Measurements from ENCODE around the gene HTRA3. TPM values are rescaled to one million over a fixed set of nuclear protein-coding genes. Genes with fewer than 3 reads are reported as not detected.

The HTRA3 gene
- total RNA-seq, 1 experiment from 2014 or later: not detected

GRCh38 chr4:8277356-8278008, 7.9 kb downstream of the HTRA3 start:
- no peaks in the 10 kb centered on the region for H3K27me3 ChIP-seq (ENCODE audit: low read length)
- no peaks in the 10 kb centered on the region for H3K36me3 ChIP-seq (ENCODE audit: insufficient read depth, low read length)
- no peak for DNase-seq
- H3K27ac ChIP-seq (ENCODE audit: low read length): no peak overlapping the region
- no peaks in the 10 kb centered on the region for H3K4me1 ChIP-seq (ENCODE audit: low read length)
- no peaks in the 10 kb centered on the region for H3K9me2 ChIP-seq (replicated peaks; ENCODE audit: insufficient read depth, low read length)
- H3K4me3 ChIP-seq (ENCODE audit: low read length): no peak overlapping the region
- H4K20me1 ChIP-seq (ENCODE audit: insufficient read depth, low read depth, low read length): no peaks in the 10 kb centered on the region
- H3K4me2 ChIP-seq (ENCODE audit: low read depth, low read length, poor library complexity, severe bottlenecking): no peak overlapping the region
- no peaks in the 10 kb centered on the region for H3K79me2 ChIP-seq (ENCODE audit: low read length)
- H3K9me3 ChIP-seq (ENCODE audit: low read length): no peaks in the 10 kb centered on the region
- no peak overlapping the region for H2AFZ ChIP-seq (ENCODE audit: low read length)
- no peak overlapping the region for H3K9ac ChIP-seq (ENCODE audit: low read length)

GRCh38 chr4:8278009-8278395, 8.4 kb downstream of the HTRA3 start:
- Histone ChIP-seq H3K4me3 (ENCODE audit: low read length) (no peak overlapping the region), H3K4me1 (ENCODE audit: low read length) (no peaks in the 10 kb centered on the region), H3K9ac (ENCODE audit: low read length) (no peak overlapping the region), H3K27ac (ENCODE audit: low read length) (no peak overlapping the region), H3K9me3 (ENCODE audit: low read length) (no peaks in the 10 kb centered on the region), H3K79me2 (ENCODE audit: low read length) (no peaks in the 10 kb centered on the region), H3K27me3 (ENCODE audit: low read length) (no peaks in the 10 kb centered on the region), H3K4me2 (ENCODE audit: low read depth, low read length, poor library complexity, severe bottlenecking) (no peak overlapping the region), H4K20me1 (ENCODE audit: insufficient read depth, low read depth, low read length) (no peaks in the 10 kb centered on the region), H3K9me2 (replicated peaks; ENCODE audit: insufficient read depth, low read length) (no peaks in the 10 kb centered on the region), H2AFZ (ENCODE audit: low read length) (no peak overlapping the region), H3K36me3 (ENCODE audit: insufficient read depth, low read length) (no peaks in the 10 kb centered on the region)
- no peak for DNase-seq

DNA sequence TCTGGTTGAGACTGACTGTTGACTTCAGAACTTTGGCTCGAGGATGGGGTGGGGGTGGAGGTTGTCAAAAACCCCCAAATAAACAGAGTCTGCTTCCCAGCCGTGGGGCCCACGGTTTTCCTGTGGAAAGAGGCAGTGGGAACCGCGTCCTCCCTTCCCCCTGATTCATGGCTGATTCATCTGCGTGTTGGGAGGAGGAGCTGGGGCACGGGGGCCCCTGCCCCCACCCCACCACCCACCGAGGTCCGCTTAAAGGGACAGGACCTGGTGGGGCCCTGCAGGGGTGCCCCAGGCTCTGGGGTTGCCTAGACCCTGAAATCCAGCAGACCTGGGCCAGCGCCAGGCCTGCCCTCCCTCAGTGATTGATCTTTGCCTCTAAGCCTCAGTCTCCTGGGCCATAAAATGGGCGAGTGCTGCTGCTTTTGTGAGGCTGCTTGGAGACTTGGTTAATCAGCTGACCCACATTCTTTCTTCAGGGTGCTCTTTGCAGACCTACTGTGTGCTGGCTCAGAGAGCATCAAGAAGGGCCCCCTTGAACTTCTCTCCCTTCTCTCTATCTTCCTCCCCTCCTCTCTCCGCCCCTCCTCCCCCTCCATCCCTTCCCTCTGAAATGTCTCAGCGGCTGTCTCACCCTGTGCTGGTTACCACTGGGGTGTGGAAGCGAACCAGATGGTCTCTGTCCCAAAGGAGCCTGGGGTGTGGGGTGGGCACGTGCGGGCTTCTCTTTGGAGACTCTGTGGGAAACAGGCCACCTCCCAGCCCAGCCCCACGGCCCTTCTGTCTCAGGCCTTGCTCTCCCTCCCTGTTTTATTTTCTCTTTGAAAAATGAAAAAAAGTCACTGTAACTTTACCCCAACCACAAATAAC, 9.1 kb downstream of the HTRA3 start:
- Histone ChIP-seq H3K36me3 (ENCODE audit: insufficient read depth, low read length) (no peaks in the 10 kb centered on the region), H3K79me2 (ENCODE audit: low read length) (no peaks in the 10 kb centered on the region), H3K9me3 (ENCODE audit: low read length) (no peaks in the 10 kb centered on the region), H3K9ac (ENCODE audit: low read length) (no peak overlapping the region), H3K4me3 (ENCODE audit: low read length) (no peak overlapping the region), H3K27ac (ENCODE audit: low read length) (no peak overlapping the region), H4K20me1 (ENCODE audit: insufficient read depth, low read depth, low read length) (no peaks in the 10 kb centered on the region), H3K9me2 (replicated peaks; ENCODE audit: insufficient read depth, low read length) (no peaks in the 10 kb centered on the region), H3K27me3 (ENCODE audit: low read length) (no peaks in the 10 kb centered on the region), H2AFZ (ENCODE audit: low read length) (no peak overlapping the region), H3K4me2 (ENCODE audit: low read depth, low read length, poor library complexity, severe bottlenecking) (no peak overlapping the region), H3K4me1 (ENCODE audit: low read length) (no peaks in the 10 kb centered on the region)
- no peak for DNase-seq

DNA sequence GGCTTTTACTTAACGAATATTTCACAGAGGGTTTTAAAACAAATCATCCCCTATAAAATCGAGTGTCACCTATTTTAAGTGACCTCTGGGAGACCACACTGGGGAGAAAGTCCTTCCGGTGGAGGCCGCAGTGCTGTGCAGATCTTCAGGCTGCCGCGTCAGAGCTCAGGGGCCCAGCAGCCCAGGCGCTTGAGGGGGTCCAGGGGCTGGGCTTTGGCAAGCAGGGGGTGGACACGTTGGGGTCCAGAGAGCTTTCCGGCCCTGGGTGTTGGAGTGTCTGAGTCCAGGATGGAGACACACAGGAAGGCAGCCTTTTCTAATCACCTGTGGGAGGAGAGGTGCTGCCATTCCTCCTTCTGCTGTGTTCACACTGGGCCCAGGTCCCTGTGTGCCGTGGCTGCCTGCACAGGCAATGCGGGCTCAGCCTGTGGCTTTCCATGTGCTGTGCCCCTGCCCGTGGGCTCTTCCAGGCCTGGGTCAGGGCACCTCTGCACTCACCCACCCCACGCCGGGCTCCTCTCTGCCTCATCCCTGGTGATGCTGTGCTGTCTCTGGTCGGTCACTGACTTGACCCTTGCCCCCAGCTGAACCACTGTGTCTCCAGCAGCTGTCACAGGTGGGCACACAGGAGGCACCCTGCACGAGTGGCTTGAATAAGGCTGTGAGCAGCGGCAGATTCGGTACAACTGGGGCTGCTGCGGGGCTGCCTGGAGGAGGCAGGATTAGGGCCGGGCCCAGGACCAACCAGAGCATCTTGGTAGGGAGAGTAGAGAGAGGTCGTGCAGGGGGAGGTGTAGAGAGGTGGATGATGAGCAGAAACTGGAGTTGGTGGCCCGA, 10.0 kb downstream of the HTRA3 start:
- Histone ChIP-seq H3K9ac (ENCODE audit: low read length) (no peak overlapping the region), H3K79me2 (ENCODE audit: low read length) (no peaks in the 10 kb centered on the region), H2AFZ (ENCODE audit: low read length) (no peak overlapping the region), H4K20me1 (ENCODE audit: insufficient read depth, low read depth, low read length) (no peaks in the 10 kb centered on the region), H3K4me1 (ENCODE audit: low read length) (no peaks in the 10 kb centered on the region), H3K27me3 (ENCODE audit: low read length) (no peaks in the 10 kb centered on the region), H3K36me3 (ENCODE audit: insufficient read depth, low read length) (no peaks in the 10 kb centered on the region), H3K9me2 (replicated peaks; ENCODE audit: insufficient read depth, low read length) (no peaks in the 10 kb centered on the region), H3K4me2 (ENCODE audit: low read depth, low read length, poor library complexity, severe bottlenecking) (no peak overlapping the region), H3K27ac (ENCODE audit: low read length) (no peak overlapping the region), H3K4me3 (ENCODE audit: low read length) (no peak overlapping the region), H3K9me3 (ENCODE audit: low read length) (no peaks in the 10 kb centered on the region)
- DNase-seq: no peak

DNA sequence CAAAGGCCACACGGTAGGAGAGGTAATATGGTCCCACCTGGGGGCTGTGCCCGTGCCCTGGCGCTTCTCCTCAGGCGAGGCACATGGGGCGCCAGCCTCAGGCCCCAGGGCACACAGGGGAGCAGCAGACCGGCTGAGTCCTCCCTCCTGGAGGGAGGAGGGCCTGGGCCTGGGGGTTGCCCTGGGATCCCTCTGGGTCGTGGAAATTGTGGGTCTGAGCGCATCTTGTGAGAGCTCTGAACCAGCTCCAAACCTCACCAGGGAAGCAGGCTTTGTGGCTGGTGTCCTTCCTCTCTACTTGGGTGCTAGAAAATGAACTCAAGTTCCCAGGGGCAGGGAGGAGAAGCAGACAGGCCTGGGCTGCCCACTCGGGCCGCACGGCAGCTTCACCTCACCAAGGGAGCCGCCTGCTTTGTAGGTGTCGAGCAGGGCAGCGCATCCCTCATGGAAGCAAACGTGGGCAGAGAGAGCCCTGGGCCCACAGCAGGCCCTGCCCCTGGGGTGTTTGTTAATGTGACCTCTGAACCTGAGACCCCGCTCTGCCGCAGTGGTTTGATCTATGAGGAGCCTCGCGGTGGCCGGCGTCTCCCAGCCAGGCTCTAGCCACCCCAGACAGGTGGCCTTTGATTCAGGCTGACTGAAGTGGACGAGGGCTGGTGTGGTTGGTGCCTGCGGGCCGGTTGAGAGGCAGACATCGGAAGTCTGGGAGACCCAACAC, 10.8 kb downstream of the HTRA3 start:
- no peak overlapping the region for H3K9ac ChIP-seq (ENCODE audit: low read length)
- H3K27ac ChIP-seq (ENCODE audit: low read length): no peak overlapping the region
- no peaks in the 10 kb centered on the region for H4K20me1 ChIP-seq (ENCODE audit: insufficient read depth, low read depth, low read length)
- H3K4me2 ChIP-seq (ENCODE audit: low read depth, low read length, poor library complexity, severe bottlenecking): no peak overlapping the region
- no peak for DNase-seq
- H3K36me3 ChIP-seq (ENCODE audit: insufficient read depth, low read length): no peaks in the 10 kb centered on the region
- H2AFZ ChIP-seq (ENCODE audit: low read length): no peak overlapping the region
- no peaks in the 10 kb centered on the region for H3K27me3 ChIP-seq (ENCODE audit: low read length)
- no peaks in the 10 kb centered on the region for H3K9me3 ChIP-seq (ENCODE audit: low read length)
- H3K9me2 ChIP-seq (replicated peaks; ENCODE audit: insufficient read depth, low read length): no peaks in the 10 kb centered on the region
- no peak overlapping the region for H3K4me3 ChIP-seq (ENCODE audit: low read length)
- no peaks in the 10 kb centered on the region for H3K4me1 ChIP-seq (ENCODE audit: low read length)
- H3K79me2 ChIP-seq (ENCODE audit: low read length): no peaks in the 10 kb centered on the region

- Histone ChIP-seq H3K27ac (ENCODE audit: low read length) (no peak overlapping the region), H3K9ac (ENCODE audit: low read length) (no peak overlapping the region), H3K36me3 (ENCODE audit: insufficient read depth, low read length) (no peaks in the 10 kb centered on the region), H4K20me1 (ENCODE audit: insufficient read depth, low read depth, low read length) (no peaks in the 10 kb centered on the region), H3K79me2 (ENCODE audit: low read length) (no peaks in the 10 kb centered on the region), H2AFZ (ENCODE audit: low read length) (no peak overlapping the region), H3K9me2 (replicated peaks; ENCODE audit: insufficient read depth, low read length) (no peaks in the 10 kb centered on the region), H3K4me1 (ENCODE audit: low read length) (no peaks in the 10 kb centered on the region), H3K4me3 (ENCODE audit: low read length) (no peak overlapping the region), H3K27me3 (ENCODE audit: low read length) (no peaks in the 10 kb centered on the region), H3K4me2 (ENCODE audit: low read depth, low read length, poor library complexity, severe bottlenecking) (no peak overlapping the region), H3K9me3 (ENCODE audit: low read length) (no peaks in the 10 kb centered on the region)
- no peak for DNase-seq
These were observed 11.4 kb downstream of the HTRA3 start for GRCh38 chr4:8280876-8281440.

DNA sequence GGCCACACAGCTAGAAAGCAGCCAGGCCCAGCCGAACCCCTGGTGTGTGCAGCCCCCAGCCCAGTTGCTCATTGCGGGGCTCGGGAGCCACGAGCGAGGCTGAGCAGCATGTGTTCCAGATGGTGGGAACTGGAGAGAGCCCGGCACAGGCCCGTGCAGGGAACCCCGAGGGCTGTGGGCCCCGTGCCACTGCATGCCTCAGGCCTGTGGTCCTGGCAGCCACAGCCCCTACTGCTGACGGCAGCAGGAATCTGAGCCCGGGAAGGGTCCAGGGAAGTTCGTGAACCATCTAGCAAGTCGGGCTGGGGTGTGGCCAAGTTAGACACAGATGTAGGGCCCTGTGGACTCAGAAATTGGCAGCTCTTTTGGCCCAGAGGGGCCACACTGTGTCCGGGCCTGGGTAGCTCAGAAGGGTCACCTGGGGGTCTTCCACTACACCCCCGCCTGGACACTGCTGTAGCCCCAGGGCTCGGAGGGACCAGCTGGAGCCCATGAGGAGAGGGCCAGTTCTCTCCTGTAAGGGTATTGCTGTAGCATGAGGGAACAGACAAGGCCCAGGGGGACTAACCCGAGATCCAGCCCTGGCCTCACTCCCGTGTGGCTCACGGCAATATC, 12.1 kb downstream of the HTRA3 start:
- no peaks in the 10 kb centered on the region for H3K4me1 ChIP-seq (ENCODE audit: low read length)
- no peak overlapping the region for H3K4me2 ChIP-seq (ENCODE audit: low read depth, low read length, poor library complexity, severe bottlenecking)
- H3K27me3 ChIP-seq (ENCODE audit: low read length): no peaks in the 10 kb centered on the region
- H4K20me1 ChIP-seq (ENCODE audit: insufficient read depth, low read depth, low read length): no peaks in the 10 kb centered on the region
- no peaks in the 10 kb centered on the region for H3K9me3 ChIP-seq (ENCODE audit: low read length)
- no peak overlapping the region for H3K27ac ChIP-seq (ENCODE audit: low read length)
- no peaks in the 10 kb centered on the region for H3K36me3 ChIP-seq (ENCODE audit: insufficient read depth, low read length)
- DNase-seq: no peak
- no peak overlapping the region for H3K9ac ChIP-seq (ENCODE audit: low read length)
- H2AFZ ChIP-seq (ENCODE audit: low read length): no peak overlapping the region
- H3K79me2 ChIP-seq (ENCODE audit: low read length): no peaks in the 10 kb centered on the region
- no peaks in the 10 kb centered on the region for H3K9me2 ChIP-seq (replicated peaks; ENCODE audit: insufficient read depth, low read length)
- no peak overlapping the region for H3K4me3 ChIP-seq (ENCODE audit: low read length)
